Measurements from ENCODE around the gene ZMYM2.
"Not testable (repeated sequence)": the region's sequence is repeated elsewhere in the genome, so short reads cannot be mapped to it uniquely, and the experiment has no call there.

Gene ZMYM2

DNA sequence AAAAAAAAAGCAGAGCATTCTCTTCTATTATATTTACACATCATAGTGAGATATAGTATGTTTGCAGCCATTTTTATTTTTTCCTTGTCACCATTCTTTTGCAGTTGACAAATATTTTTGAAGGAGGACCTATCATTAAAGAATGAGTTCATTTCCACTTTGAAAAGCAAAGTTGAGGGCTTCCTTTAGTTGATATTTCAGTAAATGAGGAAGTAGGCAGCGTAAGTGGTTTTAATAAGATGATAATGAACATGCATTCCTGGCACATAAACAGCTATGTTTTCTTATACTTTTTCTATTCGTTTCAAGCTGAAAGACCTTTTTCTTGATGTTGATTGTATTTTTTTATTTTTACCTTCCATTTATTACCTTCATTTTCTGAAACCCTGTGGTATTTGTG is 66.2 kb downstream of the ZMYM2 start:
- no peak overlapping the region for H3K27ac ChIP-seq
- H3K9me3 ChIP-seq (ENCODE audit: severe bottlenecking), result no peaks in the 10 kb centered on the region
- peaks cover 70% of the 10 kb centered on the region for H3K36me3 ChIP-seq
- TF ChIP-seq, protein P1, sequence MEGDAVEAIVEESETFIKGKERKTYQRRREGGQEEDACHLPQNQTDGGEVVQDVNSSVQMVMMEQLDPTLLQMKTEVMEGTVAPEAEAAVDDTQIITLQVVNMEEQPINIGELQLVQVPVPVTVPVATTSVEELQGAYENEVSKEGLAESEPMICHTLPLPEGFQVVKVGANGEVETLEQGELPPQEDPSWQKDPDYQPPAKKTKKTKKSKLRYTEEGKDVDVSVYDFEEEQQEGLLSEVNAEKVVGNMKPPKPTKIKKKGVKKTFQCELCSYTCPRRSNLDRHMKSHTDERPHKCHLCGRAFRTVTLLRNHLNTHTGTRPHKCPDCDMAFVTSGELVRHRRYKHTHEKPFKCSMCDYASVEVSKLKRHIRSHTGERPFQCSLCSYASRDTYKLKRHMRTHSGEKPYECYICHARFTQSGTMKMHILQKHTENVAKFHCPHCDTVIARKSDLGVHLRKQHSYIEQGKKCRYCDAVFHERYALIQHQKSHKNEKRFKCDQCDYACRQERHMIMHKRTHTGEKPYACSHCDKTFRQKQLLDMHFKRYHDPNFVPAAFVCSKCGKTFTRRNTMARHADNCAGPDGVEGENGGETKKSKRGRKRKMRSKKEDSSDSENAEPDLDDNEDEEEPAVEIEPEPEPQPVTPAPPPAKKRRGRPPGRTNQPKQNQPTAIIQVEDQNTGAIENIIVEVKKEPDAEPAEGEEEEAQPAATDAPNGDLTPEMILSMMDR (IDR thresholded peaks at IDR 0.05; ENCODE audit: low read depth, low read length), result no peak
- no peak overlapping the region for H3K4me3 ChIP-seq (ENCODE audit: low read depth, low read length)
- H3K27me3 ChIP-seq (ENCODE audit: insufficient read depth, low read depth, severe bottlenecking), result no peaks in the 10 kb centered on the region
- no peak for DNase-seq

DNA sequence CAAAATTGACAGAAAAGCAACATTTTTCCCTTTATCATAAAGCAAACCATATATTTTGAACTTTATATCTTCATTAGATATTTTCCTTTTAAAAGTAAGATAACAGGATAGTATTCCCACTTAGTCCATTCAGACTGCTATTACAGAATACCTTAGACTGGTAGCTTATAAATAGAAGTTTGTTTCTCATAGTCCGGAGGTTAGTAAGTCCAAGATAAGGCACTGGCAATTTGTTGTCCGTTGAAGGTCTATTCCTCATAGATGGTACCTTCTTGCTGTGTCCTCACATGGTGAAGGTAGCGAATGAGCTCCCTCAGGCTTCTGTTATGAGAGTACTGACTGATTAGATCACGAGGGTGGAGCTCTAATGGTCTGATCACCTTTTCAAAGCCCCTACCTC is 70.4 kb downstream of the ZMYM2 start:
- Histone ChIP-seq H3K9me3 (ENCODE audit: severe bottlenecking) (no peaks in the 10 kb centered on the region), H3K27ac (no peak overlapping the region), H3K36me3 (peaks cover 71% of the 10 kb centered on the region), H3K27me3 (ENCODE audit: insufficient read depth, low read depth, severe bottlenecking) (no peaks in the 10 kb centered on the region), H3K4me3 (ENCODE audit: low read depth, low read length) (no peak overlapping the region)
- TF ChIP-seq, protein P1 (IDR thresholded peaks at IDR 0.05; ENCODE audit: low read depth, low read length), result no peak
- no peak for DNase-seq

DNA sequence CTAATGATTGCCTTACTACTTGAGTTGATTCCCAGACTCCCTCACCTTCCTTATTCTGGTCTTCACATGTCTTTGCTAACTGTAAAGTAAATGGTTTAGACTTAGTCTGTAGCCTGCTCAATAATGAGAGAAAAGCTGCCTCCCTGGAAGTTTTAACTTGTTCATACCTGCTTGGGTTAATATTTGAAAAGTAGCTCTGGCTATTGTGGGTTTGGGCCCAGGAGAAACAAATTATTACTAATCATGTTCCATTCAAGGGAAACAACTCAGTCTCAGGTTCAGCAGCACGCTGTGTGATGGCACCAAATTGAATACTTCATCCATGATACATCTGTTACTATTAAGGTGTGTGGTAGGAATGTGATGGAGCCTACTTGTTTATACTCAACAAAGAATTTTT is 75.0 kb downstream of the ZMYM2 start:
- DNase-seq, result no peak
- Histone ChIP-seq H3K27me3 (ENCODE audit: insufficient read depth, low read depth, severe bottlenecking) (no peaks in the 10 kb centered on the region), H3K27ac (no peak overlapping the region), H3K4me3 (ENCODE audit: low read depth, low read length) (no peak overlapping the region), H3K36me3 (peaks cover 82% of the 10 kb centered on the region), H3K9me3 (ENCODE audit: severe bottlenecking) (no peaks in the 10 kb centered on the region)
- TF ChIP-seq, protein P1 (IDR thresholded peaks at IDR 0.05; ENCODE audit: low read depth, low read length), result no peak

DNA sequence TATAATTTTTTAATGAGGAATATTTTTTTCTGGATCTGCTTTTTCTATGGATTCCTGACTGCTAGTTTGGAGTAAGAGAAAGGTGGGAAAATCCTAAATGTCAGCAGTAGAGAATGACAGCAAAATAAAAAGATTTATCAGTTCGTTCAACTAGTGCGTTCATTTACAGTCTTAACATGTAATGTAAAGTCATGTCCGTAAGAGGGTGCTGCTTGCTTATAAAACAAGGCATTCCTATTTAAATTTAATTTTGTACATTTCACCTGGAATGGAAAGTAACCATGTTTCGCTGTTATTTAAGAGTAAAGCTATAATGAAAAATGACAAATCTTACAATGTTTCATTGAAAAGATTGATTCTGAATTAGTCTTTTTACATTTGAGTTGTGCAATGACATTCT is 76.6 kb downstream of the ZMYM2 start:
- DNase-seq, result no peak
- TF ChIP-seq, protein P1 (IDR thresholded peaks at IDR 0.05; ENCODE audit: low read depth, low read length), result no peak
- no peaks in the 10 kb centered on the region for H3K9me3 ChIP-seq (ENCODE audit: severe bottlenecking)
- H3K36me3 ChIP-seq, result peaks cover 90% of the 10 kb centered on the region
- no peaks in the 10 kb centered on the region for H3K27me3 ChIP-seq (ENCODE audit: insufficient read depth, low read depth, severe bottlenecking)
- no peak overlapping the region for H3K27ac ChIP-seq
- no peak overlapping the region for H3K4me3 ChIP-seq (ENCODE audit: low read depth, low read length)

DNA sequence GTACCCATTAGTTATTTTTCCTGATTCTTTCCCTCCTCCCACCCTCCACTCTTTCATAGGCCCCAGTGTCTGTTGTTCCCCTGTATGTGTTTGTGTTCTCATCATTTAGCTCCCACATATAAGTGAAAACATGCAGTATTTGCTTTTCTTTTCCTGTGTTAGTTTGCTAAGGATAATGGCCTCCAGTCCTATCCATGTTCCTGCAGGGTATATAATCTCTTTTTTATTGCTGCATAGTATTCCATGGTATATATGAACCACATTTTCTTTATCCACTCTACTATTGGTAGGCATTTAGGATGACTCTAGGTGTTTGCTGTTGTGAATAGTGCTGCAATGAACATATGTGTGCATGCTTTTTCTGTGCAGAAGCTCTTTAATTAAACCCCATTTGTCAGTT is 79.4 kb downstream of the ZMYM2 start:
- no peaks in the 10 kb centered on the region for H3K9me3 ChIP-seq (ENCODE audit: severe bottlenecking)
- TF ChIP-seq, protein P1 (IDR thresholded peaks at IDR 0.05; ENCODE audit: low read depth, low read length), result no peak
- no peak overlapping the region for H3K4me3 ChIP-seq (ENCODE audit: low read depth, low read length)
- no peak for DNase-seq
- H3K36me3 ChIP-seq, result peaks cover 96% of the 10 kb centered on the region
- H3K27ac ChIP-seq, result no peak overlapping the region
- no peaks in the 10 kb centered on the region for H3K27me3 ChIP-seq (ENCODE audit: insufficient read depth, low read depth, severe bottlenecking)

DNA sequence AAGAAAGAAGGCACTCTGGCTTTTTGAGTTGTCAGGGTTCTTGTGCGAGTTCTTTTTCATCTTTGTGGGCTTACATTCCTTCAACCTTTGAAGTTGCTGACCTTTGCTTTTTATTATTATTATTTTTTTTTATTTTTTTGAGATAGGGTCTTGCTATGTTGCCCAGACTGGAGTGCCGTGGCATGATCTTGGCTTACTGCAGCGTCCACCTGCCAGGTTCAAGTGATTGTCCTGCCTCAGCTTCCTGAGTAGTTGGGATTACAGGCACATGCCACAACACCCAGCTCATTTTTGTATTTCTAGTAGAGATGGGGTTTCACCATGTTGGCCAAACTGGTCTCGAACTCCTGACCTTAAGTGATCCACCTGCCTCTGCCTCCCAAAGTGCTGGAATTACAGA is 84.1 kb downstream of the ZMYM2 start:
- not testable (repeated sequence) for H3K27me3 ChIP-seq (ENCODE audit: insufficient read depth, low read depth, severe bottlenecking); DNase-seq; H3K27ac ChIP-seq; H3K9me3 ChIP-seq (ENCODE audit: severe bottlenecking); H3K4me3 ChIP-seq (ENCODE audit: low read depth, low read length)
- H3K36me3 ChIP-seq, result peaks cover 84% of the 10 kb centered on the region
